ENCODE results near the gene NDOR1.

The NDOR1 gene

DNA sequence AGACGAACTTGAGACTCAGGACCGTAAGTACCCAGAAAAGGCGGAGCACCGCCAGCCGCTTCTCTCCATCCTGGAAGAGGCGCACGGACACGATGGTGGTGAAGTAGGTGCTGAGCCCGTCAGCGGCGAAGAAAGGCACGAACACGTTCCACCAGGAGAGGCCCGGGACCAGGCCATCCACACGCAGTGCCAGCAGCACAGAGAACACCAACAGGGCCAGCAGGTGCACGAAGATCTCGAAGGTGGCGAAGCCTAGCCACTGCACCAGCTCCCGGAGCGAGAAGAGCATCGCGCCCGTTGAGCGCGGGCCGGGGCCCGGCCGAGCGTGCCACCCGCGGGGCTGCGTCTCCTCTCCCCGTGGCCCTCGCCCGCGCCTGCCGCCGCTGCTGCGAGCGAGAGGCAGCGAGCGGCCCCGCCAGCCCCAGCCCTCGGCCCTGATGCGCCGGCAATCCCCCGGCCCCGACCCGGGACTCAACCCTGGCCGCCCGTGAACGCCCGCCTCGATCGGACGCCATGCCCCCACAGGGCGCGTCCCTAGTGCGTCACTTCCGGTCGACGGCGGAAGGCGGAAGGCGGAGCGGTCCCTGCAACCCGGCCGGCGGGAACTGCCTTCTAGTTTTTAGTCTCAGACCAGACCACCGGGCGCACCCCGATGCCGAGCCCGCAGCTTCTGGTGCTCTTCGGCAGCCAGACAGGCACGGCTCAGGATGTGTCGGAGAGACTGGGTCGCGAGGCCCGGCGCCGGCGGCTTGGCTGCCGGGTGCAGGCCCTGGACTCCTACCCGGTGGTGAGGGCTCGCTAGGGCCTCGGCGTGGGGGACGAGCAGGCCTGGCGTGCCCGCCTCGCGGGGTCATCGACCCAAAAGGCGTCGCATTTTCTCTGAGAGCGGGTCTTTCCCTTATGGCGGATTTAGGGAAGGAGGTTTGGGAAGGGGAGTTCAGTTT lies at the start of gene NDOR1, which contains the start of gene TMEM203:
Gene NDOR1, plus strand, starts transcription at position 575 of the 944 bp plus-strand sequence. Its CDS starts 78 bp downstream, at position 653.
Gene TMEM203, minus strand, starts transcription at position 523 of the 944 bp plus-strand sequence. Its CDS starts 234 bp downstream, at position 289.
- peak; percentile 99 for DNase-seq (ENCODE audit: low spot score)

DNA sequence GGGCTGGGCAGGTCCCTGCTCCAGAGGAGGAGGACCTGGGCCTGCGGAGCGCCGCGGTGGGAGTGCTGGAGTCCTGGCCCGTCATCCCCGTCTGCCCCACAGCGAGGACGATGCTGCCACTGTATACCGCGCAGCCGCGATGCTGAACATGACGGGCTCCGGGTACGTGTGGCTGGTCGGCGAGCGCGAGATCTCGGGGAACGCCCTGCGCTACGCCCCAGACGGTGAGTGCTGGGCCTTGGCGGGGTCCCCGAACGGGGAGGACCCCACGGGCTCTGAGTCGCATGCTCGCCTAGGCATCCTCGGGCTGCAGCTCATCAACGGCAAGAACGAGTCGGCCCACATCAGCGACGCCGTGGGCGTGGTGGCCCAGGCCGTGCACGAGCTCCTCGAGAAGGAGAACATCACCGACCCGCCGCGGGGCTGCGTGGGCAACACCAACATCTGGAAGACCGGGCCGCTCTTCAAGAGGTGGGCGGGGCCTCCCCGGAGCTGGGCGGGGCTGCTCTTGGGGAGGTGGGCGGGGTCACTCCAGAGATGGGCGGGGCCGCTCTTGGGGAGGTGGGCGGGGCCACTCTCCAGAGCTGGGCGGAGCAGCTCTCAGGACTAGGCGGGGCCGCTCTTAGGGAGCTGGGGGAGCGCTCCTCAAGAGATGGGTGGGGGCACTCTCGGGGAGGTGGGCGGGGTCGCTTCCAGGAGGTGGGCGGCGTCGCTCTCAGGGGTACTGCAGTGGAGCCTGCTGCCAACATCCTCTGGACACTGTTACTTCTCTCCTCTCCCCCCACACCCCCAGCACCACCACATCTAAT lies 48.7 kb upstream of the NDOR1 start:
- DNase-seq (ENCODE audit: low spot score) = peak; percentile 81

DNA sequence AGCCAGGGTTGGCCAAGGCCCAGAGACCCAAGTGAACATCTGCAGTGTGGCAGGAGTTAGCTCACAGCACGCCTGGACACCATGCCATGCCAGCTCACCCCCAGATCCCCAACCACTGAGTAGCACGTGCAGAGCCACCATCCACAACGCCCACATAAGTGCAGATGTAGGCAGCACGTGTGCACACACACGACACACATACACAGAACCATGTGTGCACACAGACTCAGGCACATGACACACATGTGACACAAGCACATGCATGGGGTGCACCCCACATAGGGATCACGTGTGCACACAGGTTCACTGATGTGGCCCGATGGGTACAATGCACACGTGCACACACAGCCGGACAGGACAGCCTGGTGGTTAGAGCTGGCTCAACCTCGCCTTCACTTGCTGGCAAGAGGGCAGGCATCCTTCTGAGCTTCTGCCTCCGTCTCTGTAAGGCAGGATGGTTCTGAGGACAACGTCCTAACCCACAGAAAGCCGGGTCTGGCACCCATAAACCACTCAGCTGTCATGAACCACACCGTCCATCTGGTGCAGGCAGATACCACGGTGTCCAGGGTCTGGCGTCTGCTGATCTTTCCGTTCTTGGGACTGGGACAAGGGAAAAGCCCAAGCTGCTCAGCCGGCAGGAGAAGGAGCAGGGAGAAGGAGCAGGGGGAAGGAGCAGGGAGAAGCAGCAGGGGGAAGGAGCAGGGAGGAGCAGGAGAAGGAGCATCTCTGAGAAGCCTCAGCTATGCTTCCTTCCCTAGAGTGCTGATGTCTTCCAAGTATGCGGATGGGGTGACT lies 47.7 kb upstream of the NDOR1 start:
- no peak for DNase-seq (ENCODE audit: low spot score)

DNA sequence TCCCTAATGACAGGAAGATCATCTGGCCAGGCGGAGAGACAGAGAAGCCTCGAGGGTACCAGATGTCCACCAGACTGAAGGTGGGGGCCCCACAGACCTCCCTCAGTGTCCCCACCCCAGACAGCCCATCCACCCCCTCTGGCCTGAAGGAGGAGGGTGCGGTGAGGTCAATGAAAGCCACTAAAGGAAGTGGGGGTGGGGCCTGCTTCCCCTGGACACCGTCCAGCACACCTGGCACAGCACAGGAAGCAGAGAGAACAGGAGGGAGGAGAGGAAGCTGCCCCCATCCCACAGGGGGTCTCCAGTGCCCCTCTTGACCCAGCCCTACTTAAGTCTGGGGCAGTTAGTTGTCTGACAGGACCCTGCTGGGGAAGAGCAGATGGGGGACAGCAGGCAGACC lies 46.9 kb upstream of the NDOR1 start:
- no peak for DNase-seq (ENCODE audit: low spot score)

DNA sequence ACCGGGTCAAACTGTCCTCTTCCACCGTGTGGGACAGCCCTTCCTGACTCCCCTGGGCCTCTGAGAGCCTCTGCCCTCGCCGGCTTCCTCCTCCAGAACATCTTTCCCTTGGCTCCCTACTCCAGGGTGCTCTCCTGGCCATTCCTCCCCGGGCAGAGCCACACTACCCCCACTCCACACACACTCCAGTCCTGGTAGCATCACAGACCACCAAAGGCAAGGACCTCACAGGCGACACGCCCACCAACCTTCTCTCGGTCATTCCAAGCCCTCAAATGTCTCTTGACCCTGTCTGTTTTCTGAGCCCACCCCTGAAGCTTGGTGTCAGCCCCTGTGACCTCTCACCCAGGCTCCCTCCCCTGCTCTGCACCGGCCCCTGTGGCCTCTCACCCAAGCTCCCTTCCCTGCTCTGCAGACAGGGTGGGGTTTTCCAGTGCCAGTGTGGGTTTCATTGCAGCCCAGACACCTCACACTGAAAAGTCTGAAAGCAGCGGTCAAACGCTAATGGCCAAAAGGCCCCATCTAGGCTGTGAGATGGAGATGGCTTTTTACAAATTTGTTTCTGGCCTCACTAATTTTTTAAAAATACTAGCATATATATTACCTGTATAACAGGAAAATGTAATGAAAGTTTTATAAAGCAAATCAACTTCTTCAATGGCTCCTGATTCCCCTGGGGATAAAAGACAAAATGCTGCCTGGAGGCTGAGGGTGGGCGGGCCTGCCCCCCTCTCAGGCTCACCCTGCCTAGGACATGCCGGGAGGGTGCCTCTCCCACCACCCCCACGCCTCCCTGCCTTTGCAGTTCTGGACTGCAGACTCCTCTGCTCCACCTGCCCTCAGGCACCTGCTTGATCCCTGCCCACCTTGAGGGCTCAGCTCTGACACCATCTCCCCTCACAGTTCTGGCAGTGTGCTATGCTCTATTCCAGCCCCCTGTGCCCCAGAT lies 46.1 kb upstream of the NDOR1 start:
- no peak for DNase-seq (ENCODE audit: low spot score)

DNA sequence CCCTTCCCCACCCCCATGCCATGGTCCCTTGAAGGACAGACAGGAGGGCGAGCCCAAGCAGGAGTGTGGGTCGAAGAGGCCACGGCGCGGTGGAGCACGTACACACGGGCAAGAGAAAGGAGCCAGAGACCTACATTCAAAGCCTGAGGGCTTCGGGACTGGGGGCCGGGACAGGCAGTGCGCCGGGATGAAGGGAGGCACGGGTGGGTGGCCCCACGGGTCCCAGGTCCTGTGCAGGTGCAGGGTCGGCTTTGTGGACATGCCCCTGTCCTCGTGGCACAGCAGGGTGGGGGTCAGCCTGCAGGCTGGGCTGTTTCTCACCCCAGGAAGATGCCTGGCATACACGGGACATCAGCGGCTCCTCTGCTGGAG lies 45.5 kb upstream of the NDOR1 start:
- no peak for DNase-seq (ENCODE audit: low spot score)

DNA sequence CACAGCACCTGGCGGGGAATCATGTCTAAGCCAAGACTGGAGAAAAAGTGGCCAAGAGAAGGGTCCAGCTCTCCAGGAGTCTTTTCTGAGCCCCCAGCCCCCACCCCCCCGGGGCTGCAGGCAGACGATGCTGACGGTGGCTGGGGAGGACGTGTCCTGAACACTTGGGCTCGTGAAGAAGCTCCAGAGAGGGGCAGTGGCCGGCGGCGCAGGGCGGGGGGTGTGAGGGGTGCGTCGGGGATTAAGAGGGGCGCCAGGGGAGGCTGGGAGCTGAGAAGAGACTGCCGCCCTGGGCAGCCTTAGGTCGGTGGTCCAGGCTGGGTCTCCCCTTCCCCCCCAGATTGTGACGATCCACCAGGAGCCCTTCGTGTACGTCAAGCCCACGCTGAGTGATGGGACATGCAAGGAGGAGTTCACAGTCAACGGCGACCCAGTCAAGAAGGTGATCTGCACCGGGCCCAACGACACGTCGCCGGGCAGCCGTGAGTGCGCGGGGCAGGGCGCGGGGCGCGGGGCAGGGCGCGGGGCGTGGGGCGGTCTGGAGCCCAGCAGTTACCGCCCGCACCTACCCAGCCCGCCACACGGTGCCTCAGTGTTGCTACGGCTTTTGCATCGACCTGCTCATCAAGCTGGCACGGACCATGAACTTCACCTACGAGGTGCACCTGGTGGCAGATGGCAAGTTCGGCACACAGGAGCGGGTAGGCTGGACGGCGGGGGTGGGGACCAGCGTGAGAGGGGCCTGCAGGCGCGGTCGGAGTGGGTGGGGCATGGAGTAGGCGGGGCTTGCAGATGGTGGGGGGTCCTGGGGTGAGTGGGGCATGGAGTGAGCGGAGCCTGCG lies 44.6 kb upstream of the NDOR1 start:
- no peak for DNase-seq (ENCODE audit: low spot score)

DNA sequence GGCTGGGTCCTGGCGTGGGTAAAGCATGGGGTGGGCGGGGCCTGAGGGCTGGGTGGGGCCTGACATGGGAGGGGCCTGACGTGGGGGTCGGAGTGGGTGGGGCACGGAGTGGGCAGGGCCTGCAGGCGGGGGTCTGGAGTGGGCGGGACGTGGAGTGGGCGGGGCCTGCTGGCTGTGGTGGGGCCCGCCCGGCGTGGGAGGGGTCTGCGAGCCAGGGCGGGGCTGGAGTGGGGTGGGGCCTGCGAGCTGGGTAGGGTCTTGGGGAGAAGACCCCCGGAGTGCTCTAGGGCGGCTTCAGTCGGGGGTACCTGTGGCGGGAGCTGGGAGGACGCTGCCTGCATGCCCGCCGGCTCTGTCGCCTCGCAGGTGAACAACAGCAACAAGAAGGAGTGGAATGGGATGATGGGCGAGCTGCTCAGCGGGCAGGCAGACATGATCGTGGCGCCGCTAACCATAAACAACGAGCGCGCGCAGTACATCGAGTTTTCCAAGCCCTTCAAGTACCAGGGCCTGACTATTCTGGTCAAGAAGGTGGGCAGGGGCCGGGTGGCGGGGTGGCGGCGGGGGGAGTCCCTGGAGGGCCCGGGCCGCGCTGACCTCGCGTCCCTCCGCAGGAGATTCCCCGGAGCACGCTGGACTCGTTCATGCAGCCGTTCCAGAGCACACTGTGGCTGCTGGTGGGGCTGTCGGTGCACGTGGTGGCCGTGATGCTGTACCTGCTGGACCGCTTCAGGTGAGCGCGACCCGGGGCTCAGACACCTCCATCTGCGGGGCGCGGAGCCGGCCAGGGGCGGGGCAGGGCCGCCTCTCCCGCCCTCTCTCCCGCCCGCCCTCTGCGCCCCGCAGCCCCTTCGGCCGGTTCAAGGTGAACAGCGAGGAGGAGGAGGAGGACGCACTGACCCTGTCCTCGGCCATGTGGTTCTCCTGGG lies 43.7 kb upstream of the NDOR1 start:
- DNase-seq (ENCODE audit: low spot score) = peak; percentile 88

DNA sequence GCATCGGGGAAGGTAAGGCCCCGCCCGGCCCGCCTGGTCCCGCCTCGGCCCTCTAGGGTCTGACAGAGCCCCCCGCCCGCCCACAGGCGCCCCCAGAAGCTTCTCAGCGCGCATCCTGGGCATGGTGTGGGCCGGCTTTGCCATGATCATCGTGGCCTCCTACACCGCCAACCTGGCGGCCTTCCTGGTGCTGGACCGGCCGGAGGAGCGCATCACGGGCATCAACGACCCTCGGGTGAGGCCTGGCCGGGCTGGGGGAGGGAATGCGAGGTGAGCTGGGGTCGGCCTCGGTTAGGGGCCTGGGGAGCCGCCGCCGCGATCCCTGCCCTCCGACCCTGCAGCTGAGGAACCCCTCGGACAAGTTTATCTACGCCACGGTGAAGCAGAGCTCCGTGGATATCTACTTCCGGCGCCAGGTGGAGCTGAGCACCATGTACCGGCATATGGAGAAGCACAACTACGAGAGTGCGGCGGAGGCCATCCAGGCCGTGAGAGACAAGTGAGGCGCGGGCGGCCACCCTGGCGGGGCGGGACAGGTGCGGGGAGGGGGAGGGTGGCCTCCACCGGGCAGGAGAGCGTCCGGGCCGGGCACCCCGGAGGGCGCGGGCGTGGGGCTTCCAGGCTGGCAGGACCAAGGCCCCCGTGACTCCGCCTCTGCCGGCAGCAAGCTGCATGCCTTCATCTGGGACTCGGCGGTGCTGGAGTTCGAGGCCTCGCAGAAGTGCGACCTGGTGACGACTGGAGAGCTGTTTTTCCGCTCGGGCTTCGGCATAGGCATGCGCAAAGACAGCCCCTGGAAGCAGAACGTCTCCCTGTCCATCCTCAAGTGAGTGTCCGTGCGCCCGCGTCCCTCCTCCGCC lies 42.8 kb upstream of the NDOR1 start:
- DNase-seq (ENCODE audit: low spot score) = peak; percentile 50

DNA sequence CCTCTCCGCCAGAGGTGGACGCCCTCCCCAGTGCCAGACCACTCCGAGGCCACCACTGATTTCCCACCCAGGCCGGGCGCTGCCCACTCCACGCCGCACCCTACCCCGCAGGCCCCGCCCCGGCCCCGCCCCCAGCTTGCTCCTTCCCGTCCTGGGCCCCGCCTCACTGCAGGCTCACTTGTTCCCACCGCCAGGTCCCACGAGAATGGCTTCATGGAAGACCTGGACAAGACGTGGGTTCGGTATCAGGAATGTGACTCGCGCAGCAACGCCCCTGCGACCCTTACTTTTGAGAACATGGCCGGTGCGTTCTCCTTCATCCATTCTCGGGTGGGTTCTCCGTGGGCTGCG lies 42.2 kb upstream of the NDOR1 start:
- DNase-seq (ENCODE audit: low spot score) = peak; percentile 60

DNA sequence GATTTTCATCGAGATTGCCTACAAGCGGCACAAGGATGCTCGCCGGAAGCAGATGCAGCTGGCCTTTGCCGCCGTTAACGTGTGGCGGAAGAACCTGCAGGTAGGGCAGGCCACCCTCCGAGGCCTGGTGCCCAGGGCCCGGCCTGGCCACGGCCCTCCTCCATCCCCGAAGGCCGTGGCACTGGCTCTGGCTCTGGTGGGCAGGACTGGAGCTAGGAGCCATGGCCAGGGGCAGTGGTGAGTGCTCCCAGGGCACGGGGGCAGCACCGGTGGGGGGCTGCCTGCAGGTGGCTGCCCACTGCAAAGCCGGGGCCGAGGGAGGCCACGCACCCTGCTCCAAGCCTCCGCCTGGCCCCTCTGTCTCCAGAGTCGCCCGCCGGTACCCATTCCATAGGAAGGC lies 41.7 kb upstream of the NDOR1 start:
- DNase-seq (ENCODE audit: low spot score) = no peak

DNA sequence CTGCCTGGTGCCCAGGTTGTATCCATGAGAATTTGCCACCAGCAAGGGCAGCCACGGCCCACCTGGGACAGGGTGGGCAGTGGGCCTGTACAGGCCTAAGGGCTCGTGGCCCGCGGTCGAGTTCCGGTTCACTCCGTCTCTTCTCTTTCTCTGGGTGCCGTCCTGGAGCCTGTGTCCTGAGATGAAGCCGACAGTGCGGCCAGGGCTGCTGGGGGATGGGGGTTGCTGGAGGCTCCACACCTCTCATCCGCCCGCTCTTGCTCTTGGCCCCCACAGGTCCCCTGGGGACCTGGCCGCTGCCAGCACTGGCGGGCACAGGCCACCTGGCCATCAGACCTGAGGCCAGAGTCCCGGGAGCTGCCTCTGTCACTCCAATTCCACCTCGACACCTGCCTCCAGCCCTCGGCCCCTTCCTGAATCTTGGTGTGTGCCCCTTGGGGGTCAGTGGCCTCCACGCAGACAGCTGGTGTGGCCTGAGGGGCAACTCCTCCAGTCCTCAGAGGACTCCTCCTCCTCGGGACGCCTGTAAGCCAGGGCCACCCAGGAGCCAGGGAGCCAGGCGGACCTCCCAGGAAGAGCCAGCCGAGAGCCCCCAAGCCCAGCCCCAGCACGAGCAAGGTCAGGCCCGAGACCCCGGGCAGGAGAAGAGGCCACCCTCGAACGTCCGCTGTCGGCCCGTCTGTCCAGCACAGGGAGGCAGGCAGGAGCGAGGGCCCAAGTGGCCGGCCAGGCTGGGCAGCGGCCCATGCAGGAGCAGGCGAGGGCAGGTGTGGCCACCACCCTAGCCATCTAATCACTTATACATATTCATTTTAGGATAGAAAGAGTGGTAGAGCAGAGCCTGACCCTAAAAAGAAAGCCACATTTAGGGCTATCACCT lies 40.9 kb upstream of the NDOR1 start:
- no peak for DNase-seq (ENCODE audit: low spot score)

DNA sequence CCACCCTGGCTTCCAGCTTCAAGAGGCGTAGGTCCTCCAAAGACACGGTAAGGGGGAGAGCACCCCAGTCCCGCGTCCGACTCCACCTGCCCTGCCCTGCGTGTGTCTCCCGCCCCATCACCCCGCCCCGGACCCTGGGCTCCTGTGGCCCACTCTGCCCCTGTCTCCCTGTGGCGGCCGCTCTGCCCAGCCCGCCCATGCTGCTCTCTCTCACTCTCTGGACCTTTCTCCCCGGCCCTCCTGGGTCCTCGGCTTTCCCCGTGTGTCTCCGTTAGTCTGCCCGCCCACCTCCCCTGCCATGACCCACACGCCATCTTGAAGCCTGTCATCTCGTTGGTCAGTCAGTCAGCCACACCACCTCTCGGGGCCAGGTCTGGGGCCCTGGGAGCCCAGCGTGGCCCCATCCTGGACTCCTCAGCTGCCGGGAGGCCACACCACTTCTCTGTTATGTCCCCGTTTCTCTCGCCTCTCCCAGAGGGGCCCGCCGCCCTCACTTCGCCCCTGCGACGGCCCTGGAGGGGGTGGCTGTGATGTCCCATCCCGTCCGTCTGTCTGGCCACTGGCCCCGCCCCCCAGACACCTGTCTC lies 40.2 kb upstream of the NDOR1 start:
- no peak for DNase-seq (ENCODE audit: low spot score)

DNA sequence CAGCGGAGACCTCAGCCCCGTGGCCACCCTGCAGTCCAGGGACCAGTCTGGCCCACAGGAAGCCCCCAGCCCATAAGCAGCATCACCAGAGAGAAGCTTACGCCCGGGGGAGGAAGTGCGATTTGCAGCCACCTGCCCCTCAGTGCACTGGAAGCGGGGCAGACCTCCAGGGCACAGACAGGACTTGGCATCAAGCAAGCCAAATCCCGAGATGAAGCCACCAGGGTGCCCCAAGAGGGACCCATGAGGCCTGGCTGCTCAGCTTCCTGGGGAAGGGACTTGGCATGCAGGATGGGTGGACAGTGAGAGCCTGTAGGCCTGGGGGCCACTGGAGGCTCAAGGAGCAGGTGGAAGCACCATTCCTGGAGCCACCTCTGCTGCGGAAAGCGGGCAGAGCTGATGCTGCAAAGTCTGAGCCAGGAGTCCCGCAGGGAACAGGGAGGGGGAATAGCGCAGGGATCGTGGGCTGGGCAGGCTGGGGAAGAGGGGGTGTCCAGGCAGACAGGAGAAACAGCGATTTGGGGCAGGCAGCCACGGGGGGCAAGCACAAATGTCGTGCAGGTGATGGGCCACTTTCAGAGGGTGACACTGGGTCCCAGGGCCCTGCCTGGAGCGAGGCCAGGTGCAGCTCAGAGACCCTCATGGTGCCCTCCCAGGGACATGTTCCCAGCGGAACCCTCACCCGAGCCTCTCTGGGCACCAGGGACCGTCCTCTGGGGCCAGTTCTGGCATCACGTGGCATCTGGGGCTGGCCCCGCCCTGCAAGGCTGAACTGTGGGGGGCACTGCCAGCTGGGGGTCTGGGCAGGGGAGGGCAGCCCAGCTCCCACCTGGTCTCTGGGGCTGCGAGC lies 38.9 kb upstream of the NDOR1 start:
- no peak for DNase-seq (ENCODE audit: low spot score)

DNA sequence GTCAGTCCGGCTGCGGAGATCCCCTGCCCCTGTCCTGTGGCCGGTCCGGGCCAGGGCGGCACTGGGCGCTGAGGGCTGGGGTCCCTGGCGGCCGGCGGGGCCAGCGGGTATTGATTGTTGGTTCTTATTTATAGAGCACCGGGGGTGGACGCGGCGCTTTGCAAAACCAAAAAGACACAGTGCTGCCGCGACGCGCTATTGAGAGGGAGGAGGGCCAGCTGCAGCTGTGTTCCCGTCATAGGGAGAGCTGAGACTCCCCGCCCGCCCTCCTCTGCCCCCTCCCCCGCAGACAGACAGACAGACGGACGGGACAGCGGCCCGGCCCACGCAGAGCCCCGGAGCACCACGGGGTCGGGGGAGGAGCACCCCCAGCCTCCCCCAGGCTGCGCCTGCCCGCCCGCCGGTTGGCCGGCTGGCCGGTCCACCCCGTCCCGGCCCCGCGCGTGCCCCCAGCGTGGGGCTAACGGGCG lies 38.2 kb upstream of the NDOR1 start:
- no peak for DNase-seq (ENCODE audit: low spot score)

Data from iPS-NIHi11 (cell line).